ENCODE measurements around the gene OR14C36.

OR14C36 gene

DNA sequence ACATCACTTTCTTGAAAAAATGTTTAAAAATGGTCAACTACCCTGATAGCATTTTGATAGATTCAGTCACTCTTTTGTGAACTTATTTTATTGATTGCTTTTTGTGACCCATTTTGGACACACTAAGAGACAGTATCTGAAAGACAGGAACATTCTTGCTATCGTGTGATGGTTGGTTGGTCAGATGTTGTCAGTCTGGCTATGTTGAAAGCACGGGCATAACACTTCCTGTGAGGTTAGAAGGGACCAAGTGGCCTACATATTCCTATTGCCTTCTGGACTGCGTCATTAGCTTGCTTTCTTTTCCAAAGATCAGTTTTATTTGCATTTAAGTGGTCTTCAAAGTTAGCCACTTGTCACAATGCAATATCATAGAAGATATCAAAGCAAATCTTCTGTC, 28.3 kb downstream of the OR14C36 start:
- in situ Hi-C loops (cut with HindIII; ENCODE audit: low pct_unique_long_range_greater_than_20kb, low sequenced_read_pairs) = no loop called here

DNA sequence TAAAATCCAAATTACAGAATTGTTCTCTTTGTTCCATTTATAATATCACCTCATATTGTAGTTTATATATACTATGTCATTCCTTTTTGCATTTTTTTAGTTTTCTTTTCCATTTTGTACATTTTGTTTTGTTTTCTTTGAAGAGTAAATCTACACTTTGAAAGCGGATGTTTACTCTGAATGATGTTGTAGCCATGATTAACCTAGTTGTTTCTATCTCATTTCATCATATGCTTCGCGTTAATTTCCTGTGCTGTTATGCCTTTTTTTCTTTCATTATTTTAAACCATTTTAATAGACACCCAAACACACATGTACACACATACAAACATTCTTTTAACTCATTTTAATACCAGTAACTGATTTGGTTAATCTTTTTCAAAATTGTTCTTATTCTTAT, 32.3 kb downstream of the OR14C36 start:
- TF ChIP-seq JUND (IDR thresholded peaks at IDR 0.05; ENCODE audit: low read depth) = no peak
- in situ Hi-C loops (cut with HindIII; ENCODE audit: low pct_unique_long_range_greater_than_20kb, low sequenced_read_pairs) = no loop called here

More for the DNA sequence above, 28.3 kb downstream of the OR14C36 start:
- TF ChIP-seq JUND (IDR thresholded peaks at IDR 0.05; ENCODE audit: low read depth) = no peak
- no peak for DNase-seq (ENCODE audit: low read depth in 1 of 2, low spot score in 1 of 2)

DNA sequence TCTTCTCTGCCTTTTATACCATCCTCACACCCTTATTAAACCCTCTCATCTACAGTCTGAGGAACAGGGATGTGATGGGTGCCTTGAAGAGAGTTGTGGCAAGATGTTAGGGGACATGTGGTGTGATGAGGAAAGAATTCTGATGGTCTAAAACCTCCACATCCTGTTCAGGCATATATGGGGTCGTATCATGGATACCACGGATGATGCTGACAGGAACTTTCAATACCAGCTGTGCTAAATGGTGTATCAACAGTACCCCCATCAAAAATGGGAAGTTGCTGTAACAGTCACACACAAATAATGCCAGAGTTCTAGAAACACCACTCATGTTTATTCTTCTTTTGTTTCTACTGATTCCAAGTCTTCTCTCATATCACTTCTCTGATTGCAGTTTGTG, 39.9 kb downstream of the OR14C36 start:
- no peak for DNase-seq (ENCODE audit: low read depth in 1 of 2, low spot score in 1 of 2)
- in situ Hi-C loops (cut with HindIII; ENCODE audit: low pct_unique_long_range_greater_than_20kb, low sequenced_read_pairs) = no loop called here
- no peak for TF ChIP-seq JUND (IDR thresholded peaks at IDR 0.05; ENCODE audit: low read depth)

More for the DNA sequence above, 32.3 kb downstream of the OR14C36 start:
- no peak for DNase-seq (ENCODE audit: low read depth in 1 of 2, low spot score in 1 of 2)

DNA sequence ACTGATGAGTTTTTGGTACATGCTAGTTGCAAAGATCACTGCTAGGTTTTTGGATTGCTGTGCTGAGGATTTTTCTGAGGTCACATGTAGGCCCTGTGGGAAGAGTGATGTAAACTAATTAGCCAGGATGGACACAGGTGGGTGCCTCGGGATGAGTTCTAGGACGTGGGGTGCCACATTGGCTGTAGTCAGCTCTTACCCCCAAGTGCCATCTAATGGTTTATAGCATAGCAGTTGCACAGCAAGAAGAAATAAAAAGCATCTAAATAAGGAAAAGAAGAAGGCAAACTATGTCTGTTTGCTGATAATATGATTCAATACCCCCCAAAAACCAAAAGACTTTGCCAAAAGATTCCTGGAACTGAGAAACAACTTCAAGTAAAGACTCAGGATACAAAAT, 44.5 kb downstream of the OR14C36 start:
- no peak for TF ChIP-seq JUND (IDR thresholded peaks at IDR 0.05; ENCODE audit: low read depth)
- no peak for DNase-seq (ENCODE audit: low read depth in 1 of 2, low spot score in 1 of 2)
- in situ Hi-C loops (cut with HindIII; ENCODE audit: low pct_unique_long_range_greater_than_20kb, low sequenced_read_pairs) = no loop called here

Data from T47D (cell line).